HG02759 (cell line): ENCODE results near the gene KIF26B.
"Not testable (repeated sequence)": the region's sequence is repeated elsewhere in the genome, so short reads cannot be mapped to it uniquely, and the experiment has no call there.

ENCODE experiments used
- ATAC-seq: cut with Tn5 transposase; IDR thresholded peaks from one replicate; pipeline ENCODE4 v1.9.1; 2021; ENCODE audit warnings: mild to moderate bottlenecking, moderate library complexity; ENCODE audit not compliant: unreplicated experiment

Gene KIF26B

DNA sequence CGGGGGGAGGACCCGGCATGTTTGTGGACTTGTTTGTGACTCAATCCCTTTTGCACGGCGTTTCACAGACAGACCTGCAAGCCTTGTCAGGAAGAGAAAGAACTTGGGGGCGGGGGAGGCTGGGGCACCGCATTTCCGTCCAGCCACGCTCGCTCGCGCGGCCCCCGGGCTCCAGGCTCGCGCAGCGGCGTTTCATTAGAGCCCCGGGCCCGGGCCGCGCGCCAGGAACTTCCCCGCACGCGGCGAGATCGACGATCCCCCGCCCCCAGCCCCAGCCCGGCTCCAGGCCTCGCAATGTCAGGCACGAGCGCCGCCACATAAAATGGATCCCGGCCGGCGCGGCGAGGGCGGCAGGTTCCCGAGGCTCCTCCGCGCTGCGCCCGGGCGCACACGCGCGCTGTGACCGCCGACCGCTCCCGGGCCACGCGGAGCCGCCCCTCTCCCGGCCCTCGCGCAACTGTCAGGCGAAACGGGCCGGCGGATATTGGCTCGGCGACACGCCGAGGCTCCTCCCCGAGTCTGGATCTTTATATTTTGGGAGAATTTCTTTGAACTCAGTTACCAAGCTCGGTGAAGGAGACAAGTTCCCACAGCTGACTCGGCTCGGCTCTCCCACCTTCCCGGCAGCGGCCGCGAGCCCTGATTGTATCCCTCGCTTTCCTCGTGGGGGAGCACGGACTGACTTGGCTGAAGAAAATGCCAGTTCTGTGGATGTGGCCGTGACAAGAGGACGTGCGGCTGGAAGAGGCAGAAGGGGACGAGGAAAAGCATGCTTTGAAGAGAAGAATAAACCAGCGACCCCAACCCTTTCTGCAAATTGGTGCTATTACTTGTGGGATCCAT, at the start of gene KIF26B:
Gene KIF26B, plus strand, starts transcription at position 557 of the 843 bp plus-strand sequence. CDS start 440 bp downstream, outside the sequence.
- ATAC-seq: no peak

DNA sequence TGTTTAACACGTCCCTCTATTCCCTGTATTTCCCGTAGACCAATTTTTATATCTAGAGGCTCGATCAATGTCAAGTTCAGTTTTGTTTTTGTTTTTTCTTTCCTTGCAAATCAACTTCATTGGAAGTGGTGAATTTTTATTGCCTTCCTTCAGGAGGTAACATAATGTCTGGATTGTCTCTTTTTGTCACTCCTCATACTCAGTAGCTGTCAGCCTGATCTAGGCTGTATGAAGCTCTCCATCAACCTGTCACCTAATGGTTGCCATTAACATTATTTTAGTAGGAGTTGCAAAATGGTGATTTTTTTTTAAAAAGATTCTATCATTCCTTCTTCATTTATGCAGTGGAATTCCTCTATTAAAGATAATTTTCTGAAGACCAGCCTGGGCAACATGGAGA, 49.7 kb upstream of the KIF26B start:
- no peak for ATAC-seq

DNA sequence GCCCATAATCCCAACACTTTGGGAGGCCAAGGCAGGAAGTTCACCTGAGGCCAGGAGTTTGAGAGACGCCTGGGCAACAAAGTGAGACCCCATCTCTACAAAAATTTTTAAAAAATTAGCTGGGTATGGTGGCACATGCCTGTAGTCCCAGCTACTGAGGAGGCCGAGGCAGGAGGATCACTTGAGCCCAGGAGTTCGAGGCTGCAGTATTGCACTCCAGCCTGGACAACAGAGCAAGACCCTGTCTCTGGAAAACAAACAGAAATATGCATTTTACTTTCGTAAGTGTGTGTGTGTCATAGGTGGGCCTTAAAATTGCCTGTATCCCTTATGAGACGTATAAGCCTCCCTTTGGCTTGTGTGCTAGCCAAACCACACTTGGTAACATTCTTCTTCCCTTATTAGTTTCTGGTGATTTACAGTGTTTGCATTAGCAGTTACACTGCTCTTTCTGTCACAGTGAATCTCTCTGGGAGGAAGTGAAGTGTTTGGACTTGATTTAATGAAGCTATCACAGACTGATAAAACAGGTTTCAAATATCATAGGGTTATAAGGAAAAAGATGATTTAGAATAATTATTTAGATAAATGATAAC, 48.9 kb upstream of the KIF26B start:
- no peak for ATAC-seq

DNA sequence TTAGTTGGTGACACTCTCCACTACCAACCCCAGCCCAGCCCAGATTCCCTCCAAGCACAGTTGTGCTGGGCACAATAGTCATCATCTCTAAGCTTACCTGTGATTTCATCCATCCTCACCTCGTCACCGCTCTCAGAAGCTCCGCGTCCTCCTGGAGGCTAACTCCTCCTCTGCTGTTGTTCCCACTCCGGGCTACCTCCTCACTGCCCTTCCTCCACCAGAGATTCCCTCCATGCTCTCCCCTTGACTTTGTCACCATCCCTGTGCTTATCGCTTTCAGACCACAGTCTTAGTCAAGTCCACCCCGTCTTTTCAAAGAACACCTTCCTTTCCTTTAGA, 47.0 kb upstream of the KIF26B start:
- ATAC-seq: no peak

DNA sequence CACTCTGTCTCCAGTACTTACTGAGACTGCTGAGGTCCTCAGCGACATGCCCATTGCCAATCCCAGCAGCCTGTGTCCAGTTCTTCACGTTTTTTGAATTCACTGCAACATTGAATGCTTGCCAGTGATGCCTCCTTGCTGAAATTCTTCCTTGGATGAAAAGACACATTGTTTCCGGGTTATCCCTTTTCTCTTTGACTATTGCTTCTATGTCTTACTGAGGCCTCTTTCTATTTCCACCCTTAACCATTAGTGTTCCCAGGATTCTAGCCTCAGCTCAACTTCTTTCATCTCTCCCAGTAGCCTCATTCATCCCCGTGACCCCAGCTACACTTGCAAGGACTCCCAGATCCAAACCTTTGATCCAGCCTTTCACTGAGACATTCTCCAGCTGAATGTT, 46.5 kb upstream of the KIF26B start:
- ATAC-seq: no peak

DNA sequence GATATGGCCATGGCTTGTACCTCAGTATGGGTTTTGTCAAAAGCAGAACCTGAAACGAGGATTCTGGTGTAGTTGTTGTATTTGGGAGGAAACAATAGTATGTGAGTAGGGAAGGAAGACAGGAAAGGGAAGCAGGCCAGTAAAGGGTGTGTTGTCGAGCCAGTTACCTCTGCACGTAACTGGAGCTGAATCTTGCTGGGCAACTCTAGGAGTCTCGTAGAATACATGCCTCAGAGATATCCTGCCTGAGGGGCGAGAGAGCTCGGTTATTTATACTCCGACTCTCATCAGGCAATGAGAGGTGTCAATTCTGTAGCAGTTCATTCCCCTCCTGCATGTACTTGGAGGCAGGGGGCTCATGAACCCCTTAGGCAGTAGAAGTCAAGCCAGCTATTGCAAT, 45.9 kb upstream of the KIF26B start:
- ATAC-seq: no peak

DNA sequence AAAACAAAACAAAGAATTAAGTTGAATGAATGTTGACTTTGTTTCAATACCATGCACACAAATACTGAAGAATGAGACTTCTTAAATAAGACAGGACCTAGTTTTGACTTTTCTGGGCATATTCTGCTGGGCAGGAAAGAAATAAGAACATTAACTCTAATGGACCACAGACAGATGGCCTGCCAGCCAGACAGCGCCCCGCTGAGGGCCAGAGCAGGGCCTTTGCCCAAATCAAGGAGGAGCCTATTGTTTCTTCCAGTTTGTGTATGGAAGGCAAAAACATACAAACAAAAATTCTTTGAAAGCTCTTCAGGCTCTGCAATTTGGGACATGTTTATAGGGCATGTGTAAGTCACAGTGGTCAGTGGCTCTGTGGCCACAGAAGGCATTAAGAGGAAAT, 44.4 kb upstream of the KIF26B start:
- no peak for ATAC-seq

DNA sequence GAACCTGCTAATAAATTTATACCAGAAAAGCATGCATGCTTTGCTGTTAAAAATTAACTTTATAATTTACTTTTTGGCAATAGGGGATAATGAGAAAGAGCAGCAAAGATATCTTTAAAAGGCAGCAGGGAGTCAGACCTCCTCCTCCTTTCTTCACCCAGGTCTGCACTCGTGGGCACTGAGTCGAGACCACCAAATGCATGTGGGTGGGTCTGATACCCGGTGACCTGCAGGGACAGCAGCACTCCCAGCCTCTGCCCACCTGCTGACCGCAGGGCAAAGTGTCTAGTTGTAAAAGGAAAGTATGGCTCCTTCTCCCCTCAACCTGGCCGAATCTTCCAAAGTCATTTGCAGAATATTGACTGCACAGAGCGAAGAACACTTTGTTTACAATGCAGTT, 43.7 kb upstream of the KIF26B start:
- no peak for ATAC-seq

DNA sequence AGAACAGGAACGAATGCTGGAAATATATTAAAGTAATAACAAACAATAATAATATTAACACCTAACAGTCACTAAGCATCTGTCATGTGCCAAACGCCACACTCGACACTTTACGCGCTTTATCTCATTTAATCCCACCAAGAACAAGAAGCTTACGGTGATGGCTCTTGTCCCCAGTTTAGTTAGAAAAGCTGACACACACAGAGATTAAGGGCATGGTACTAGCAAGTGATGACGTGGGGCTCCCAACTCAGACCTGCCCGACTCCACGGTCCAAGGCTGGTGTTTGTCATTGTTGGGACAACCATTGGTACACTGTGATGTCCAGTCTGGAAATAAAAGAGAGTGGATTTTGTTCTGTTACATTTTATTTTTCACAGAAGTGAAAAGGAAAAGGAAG, 41.1 kb upstream of the KIF26B start:
- ATAC-seq: no peak

DNA sequence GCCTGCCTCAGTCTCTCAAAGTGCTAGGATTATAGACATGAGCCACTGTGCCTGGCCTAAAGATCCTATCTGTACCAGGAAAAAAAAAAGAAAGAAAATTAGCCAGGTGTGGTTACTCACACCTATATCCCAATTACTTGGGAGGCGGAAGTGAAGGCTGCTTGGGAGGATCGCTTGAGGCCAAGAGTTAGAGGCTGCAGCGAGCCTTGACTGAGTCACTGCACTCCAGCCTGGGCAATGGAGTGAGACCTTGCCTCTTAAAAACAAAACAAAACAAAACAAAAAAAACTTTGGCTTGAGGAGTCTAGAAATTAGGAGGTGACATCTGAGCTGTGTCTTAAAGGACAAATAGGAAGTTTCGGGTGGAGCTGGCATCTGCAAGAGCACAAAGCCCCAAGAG, 38.7 kb upstream of the KIF26B start:
- no peak for ATAC-seq

DNA sequence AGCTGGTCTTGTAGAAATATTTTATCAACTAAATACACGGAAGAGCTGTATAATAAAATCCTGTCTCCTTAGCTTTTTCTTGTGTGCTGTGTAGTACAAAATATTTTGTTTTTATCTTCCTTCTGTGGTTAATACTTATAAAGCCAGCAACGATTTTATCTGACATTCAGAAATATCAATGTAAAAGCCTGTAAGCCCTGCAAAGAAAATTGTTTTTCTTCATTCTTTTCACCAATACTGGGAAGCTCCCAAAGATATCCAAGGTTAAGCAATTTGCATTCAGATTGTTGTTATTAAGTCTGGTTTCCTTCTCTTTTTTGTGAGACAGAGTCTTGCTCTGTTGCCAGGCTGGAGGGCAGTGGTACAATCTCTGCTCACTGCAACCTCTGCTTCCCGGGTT, 38.0 kb upstream of the KIF26B start:
- ATAC-seq: no peak

DNA sequence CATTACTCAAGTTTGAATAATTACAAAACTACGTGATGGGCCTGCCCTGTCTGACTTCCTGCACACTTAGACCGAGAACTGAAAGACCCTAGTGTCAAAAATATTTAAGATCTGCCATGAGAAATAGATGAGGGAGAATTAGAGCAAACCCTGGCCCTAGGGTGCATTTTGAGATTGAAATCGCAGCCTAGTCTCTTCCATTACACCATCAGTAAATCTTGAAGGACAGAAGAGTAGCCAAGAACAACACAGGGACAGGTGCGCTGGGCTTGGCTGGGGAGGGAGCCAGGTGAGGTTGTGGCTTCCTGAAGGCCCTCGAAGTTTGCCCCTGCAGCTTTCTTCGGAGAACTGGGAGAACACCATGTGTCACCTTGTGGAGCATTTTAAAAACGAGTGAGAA, 36.7 kb upstream of the KIF26B start:
- ATAC-seq: no peak

DNA sequence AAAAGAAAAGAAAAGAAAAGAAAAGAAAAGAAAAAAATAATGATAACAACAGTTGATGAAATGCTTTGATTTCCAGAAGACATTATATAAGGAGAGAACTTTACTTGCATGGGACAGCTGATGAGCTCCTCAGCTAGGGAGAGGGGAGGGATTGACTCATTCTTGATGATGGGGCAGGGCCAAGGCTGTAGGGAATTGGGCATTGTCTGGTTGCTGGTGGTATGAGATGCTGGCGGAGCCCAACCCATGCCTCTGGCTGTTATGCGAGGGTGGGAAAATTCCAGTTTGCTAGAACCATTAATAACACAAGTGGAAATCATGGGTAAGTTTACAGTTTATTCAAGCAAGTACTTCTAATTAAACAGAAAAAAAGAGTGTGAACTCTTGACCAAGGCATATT, 36.0 kb upstream of the KIF26B start:
- ATAC-seq: no peak

DNA sequence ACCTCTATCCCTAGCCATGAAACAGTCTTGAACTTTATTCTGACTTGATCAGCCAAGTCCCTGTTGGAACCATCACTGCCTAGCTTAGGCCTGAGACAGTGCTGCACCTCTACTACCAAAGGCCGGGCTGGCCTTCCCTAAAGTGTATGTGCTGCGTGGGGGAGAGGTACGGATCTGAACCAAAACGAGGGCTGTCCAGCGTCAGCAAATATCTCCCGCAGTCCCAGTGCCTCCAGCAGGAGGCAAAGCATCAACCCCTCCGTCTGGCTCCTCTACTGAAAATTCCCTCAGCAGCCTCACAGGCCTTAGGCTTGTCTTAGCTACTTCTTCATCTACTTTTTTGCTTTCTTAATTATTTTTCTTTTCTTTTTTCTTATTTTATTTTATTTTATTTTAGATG, 33.3 kb upstream of the KIF26B start:
- no peak for ATAC-seq

DNA sequence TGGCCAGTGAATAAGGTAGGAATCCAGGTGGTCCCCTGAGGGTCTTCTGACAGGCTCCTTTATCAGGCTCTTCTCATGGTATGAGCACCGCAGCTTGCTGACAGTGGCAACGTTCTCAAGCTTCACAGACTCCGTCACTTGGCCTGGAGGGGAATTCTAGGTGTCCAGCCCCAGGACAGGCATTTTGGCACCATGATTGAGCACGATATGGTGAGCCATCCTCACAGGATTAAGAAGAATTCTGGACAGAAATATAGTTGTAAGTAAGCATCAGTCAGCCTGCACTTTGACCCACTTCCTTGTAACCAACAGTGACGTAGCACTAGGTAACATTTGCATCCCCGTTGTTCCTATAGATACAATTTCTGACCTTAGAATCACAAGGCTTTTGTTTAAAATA, 30.5 kb upstream of the KIF26B start:
- ATAC-seq: no peak

DNA sequence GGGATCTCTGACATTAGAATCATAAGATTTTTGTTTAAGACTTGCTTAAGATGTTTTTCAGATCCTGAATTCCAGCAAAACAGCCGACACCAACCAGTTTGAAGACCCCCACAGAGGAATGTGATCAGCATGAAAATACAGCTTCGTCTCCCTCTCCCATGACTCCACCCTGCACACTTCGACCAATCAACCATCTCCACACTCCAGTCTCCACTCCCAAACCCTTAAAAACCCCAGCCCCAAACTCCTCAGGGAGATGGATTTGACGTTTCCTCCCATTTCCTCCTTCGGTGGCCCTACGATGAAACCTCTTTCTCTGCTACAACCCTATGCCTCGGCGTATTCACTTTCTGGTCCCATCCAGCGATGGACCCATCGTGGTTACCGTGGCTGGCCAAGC, 30.1 kb upstream of the KIF26B start:
- no peak for ATAC-seq

DNA sequence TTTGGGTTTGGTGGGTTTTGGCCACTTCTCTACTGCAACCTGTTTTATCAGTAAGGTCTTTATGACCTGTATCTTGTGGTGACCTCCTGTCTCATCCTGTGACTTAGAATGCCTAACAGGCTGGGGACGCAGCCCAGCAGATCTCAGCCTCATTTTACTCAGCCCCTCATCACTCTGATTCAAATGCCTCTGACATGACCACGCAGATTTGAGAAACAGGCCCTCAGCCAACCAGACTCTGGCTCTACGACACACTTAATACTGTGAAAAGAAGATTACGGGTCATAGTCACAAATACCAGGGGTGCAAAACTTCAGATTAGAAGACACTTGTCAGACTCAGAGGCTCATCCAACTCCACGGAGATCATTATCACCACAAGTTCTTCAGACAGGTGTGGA, 28.3 kb upstream of the KIF26B start:
- ATAC-seq: no peak

DNA sequence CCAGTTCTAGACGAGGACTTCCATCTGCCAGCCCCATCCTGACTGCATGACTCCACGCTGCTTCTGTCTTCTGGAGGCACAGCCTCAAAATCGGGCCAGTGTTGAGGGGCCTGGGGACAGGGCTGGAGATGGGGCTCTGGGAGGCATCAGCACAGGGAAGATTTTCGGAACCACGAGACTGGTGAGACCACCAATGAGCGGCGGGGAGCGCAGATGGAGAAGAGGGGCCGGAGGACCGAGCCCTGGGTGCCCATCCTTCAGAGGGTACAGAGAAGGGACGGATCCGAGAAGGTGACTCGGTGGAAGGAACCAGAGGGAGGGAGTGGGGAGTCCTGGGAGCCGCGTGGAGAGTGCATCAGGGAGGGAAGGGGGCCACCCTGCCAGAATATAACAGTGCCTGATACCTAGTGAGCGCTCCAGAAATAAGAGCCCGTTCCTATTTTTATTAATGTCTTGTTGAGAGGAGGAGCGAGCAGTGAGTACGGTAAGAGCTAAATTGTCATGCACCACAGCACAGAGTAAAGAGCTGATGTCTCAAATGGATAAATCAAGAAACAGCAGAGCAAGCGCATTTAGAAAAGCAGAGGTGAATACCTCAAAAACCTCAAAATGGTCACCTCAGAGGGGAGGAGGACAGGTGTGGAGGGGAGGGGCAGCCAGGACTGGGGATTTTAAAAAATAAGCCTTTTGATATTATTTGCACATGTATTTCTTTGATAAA, 26.2 kb upstream of the KIF26B start:
- no peak for ATAC-seq

DNA sequence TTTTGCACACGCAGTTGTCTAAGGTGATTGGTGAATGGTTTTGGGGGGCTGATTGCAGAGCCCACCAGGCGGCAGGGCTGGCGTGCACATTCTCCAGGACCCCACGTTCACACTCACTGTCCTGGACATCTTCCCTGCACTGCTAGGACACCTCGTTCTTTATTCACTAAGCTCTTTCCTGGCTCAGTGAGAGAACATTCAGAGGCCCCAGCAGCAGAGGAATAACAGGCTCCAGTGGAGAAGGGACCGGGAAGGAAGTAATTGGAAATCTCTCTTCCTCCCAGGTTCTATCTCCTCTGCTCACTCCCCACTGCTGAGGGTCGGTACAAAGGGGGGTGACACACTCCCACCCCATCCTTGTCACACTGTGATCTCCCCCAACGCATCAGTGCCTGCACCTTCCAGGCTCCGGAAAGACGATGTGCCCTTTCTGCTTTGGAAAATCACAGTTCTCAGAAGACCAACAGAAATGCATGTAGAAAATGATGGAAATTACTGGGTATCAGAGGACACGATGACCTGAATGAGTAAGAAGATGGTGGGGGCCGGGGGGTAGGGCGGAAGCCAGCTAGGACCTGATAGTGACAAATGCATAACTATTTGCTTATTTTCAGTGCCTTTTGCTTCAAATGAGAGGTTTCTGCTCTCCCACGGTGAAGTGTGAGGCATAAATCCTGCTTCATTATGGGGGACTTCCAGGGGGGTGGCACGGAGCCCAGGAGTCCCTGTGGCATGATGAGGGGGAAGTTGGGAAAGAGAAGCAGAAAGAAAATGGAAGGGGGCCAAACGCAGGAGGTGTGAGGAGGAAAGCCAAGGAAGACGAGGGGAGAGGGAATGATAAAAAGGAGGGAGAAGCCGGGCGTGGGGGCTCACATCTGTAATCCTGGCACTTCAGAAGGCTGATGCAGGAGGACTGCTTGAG, 25.2 kb upstream of the KIF26B start:
- ATAC-seq: no peak

DNA sequence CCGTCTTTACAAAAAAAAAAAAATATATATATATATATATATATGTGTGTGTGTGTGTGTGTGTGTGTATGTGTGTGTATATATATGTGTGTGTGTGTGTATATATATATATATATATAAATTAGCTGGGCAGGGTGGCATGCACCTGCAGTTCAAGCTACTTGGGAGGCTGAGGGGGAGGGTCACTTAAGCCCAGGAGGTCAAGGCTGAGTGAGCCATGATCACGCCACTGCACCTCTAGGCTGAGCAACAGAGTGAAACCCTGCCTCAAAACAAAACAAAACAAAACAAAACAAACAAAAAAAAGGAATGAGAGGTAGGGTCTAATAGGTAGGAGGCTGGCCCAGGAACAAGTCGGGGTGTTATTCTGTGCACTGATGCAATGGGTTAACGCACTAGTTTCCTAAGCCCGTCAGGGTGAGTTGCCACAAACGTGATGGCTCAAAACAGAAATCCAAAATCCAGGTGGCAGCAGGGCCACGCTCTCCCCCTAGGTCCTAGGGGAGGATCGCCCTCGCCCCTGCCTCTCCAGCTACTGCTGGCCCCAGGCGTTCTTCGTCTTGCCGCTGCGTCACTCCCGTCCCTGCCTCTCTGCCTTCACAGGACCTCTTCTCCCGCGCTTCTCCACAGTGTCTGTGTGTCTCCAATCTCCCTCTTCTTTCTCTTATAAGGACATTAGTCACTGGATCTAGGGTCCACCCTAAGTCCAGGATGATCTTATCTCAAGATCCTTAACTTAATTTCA, 24.3 kb upstream of the KIF26B start:
- not testable (repeated sequence) for ATAC-seq
